HepG2 (cell line): ENCODE measurements around the gene C2orf76. TPM values are rescaled to one million over a fixed set of nuclear protein-coding genes. Genes with fewer than 3 reads are reported as not detected.

Experiments
- ATAC-seq: fragments of 200-7000 bp; cut with Tn5 transposase; 3 replicates; pipeline ENCODE4 v1.9.1; 2020; ENCODE audit warnings: mild to moderate bottlenecking, moderate library complexity
- BruUV-seq: library from RNA; stranded (reverse); fragments of 400-500 nt; replicated peaks from 2 replicates; lab custom pipeline; 2021; lab: Mats Ljungman, UMichigan
- CTCF ChIA-PET: fragments of 300-600 bp; formaldehyde crosslinking; extraction: SDS; loops from one replicate; lab custom pipeline; 2021; ENCODE audit warnings: low total read pairs, inconsistent platforms, low intra/inter-chr PET ratio; lab: Yijun Ruan, JAX
- POLR2A ChIA-PET: fragments of 350-600 bp; sonication (Branson Sonifier 250); formaldehyde crosslinking; loops from one replicate; lab custom pipeline; 2020; ENCODE audit warnings: antibody characterized with exemption, inconsistent platforms; lab: Yijun Ruan, JAX
- DNase-seq: peaks from one replicate; pipeline ENCODE4 v3.0.0-alpha.2; 2015; ENCODE audit warnings: low spot score
- FAIRE-seq: peaks from 3 replicates; lab custom pipeline; 2011; peaks lifted over from hg19 to GRCh38; lab: Jason Lieb, UNC
- H2AFZ ChIP-seq: one replicate; pipeline ENCODE4 v1.6.1; 2011; ENCODE audit warnings: low read length, inconsistent platforms
- H3K27ac ChIP-seq: fragments of 300-600 bp; 3 replicates; pipeline ENCODE4 v1.8.0; 2011; ENCODE audit warnings: mixed run types, mild to moderate bottlenecking, mixed read lengths, low read length, inconsistent platforms; ENCODE audit not compliant: insufficient read depth; ENCODE audit errors: extremely low read length
- H3K27me3 ChIP-seq, 2 experiments: fragments of 200-600 bp in 1 of 2; 2 replicates in 1 of 2; 3 replicates in 1 of 2; pipeline versions ENCODE4 v1.6.0 to v1.8.0; 2011; ENCODE audit warnings: low read length in 2 of 2, mild to moderate bottlenecking in 2 of 2, moderate library complexity in 2 of 2, inconsistent platforms in 1 of 2; ENCODE audit not compliant: insufficient read depth in 2 of 2, control insufficient read depth in 1 of 2
- H3K36me3 ChIP-seq, 2 experiments: fragments of 200-600 bp in 1 of 2; replicated peaks in 1 of 2; 2 replicates in 1 of 2; 3 replicates in 1 of 2; pipeline versions ENCODE4 v1.5.1 to v1.8.0; 2011; ENCODE audit warnings: low read length in 2 of 2, inconsistent platforms in 1 of 2; ENCODE audit not compliant: insufficient read depth in 2 of 2, control insufficient read depth in 1 of 2
- H3K4me1 ChIP-seq: 2 replicates; pipeline ENCODE4 v1.5.1; 2012; ENCODE audit warnings: low read length, inconsistent platforms; ENCODE audit not compliant: insufficient read depth
- H3K4me2 ChIP-seq: 2 replicates; pipeline ENCODE4 v1.6.0; 2011; ENCODE audit warnings: low read depth, low read length, inconsistent platforms
- H3K4me3 ChIP-seq, 3 experiments: fragments of 200-600 bp in 1 of 3; sonication (generic), shearing (Covaris generic) in 1 of 3; replicated peaks in 1 of 3; 2 replicates each; pipeline ENCODE4 v1.5.1; 2011 to 2016; ENCODE audit warnings: low read length in 3 of 3, inconsistent platforms in 2 of 3, low read depth in 2 of 3, mild to moderate bottlenecking in 2 of 3, control low read depth in 1 of 3, mixed read lengths in 1 of 3; ENCODE audit not compliant: insufficient read depth in 1 of 3
- H3K79me2 ChIP-seq: one replicate; pipeline ENCODE4 v1.6.1; 2011; ENCODE audit warnings: low read length, inconsistent platforms; ENCODE audit not compliant: insufficient read depth
- H3K9ac ChIP-seq: 2 replicates; pipeline ENCODE4 v1.6.0; 2011; ENCODE audit warnings: mild to moderate bottlenecking, low read depth, low read length, inconsistent platforms; ENCODE audit not compliant: insufficient read depth
- H3K9me3 ChIP-seq: 2 replicates; pipeline ENCODE4 v1.5.1; 2012; ENCODE audit warnings: mild to moderate bottlenecking, low read length
- H4K20me1 ChIP-seq: 2 replicates; pipeline ENCODE4 v1.6.0; 2011; ENCODE audit warnings: inconsistent platforms, mild to moderate bottlenecking, low read length, moderate library complexity; ENCODE audit not compliant: insufficient read depth
- ATF3 ChIP-seq: sonication (generic); formaldehyde crosslinking; IDR thresholded peaks from 2 replicates; pipeline ENCODE4 v1.4.0; 2020; ENCODE audit warnings: missing genetic modification reagents
- EHMT2 ChIP-seq: fragments of 200-600 bp; sonication (generic); IDR thresholded peaks from 2 replicates; pipeline ENCODE4 v1.7.0; 2017; ENCODE audit warnings: antibody characterized with exemption, low read depth, low read length, borderline replicate concordance
- MYPOP ChIP-seq: sonication (generic); formaldehyde crosslinking; IDR thresholded peaks from 2 replicates; pipeline ENCODE4 v1.8.1; 2023; ENCODE audit warnings: mild to moderate bottlenecking, moderate library complexity, missing genetic modification reagents
- NCOR1 ChIP-seq: fragments of 200-600 bp; sonication (generic); IDR thresholded peaks from 2 replicates; pipeline ENCODE4 v1.7.0; 2017; ENCODE audit warnings: antibody characterized with exemption, low read length, borderline replicate concordance
- NFYC ChIP-seq: IDR thresholded peaks from 2 replicates; pipeline ENCODE4 v1.6.1; 2016; ENCODE audit warnings: missing genetic modification reagents, missing compliant biosample characterization
- PITX1 ChIP-seq: sonication (generic); formaldehyde crosslinking; IDR thresholded peaks from 2 replicates; pipeline ENCODE4 v1.5.1; 2020; ENCODE audit warnings: mild to moderate bottlenecking, missing genetic modification reagents
- TCF7 ChIP-seq: sonication (generic); IDR thresholded peaks from 2 replicates; pipeline ENCODE4 v1.6.1; 2016; ENCODE audit warnings: antibody characterized with exemption, low read depth
- ZBTB2 ChIP-seq: sonication (generic); formaldehyde crosslinking; IDR thresholded peaks from 2 replicates; pipeline ENCODE4 v1.8.0; 2022; ENCODE audit warnings: low read depth, missing genetic modification reagents
- ZHX1 ChIP-seq: sonication (generic); formaldehyde crosslinking; IDR thresholded peaks from 2 replicates; pipeline ENCODE4 v1.8.1; 2022; ENCODE audit warnings: low read depth, mild to moderate bottlenecking, missing genetic modification reagents
- ZNF44 ChIP-seq: sonication (generic); formaldehyde crosslinking; IDR thresholded peaks from 2 replicates; pipeline ENCODE4 v1.5.1; 2020; ENCODE audit warnings: mild to moderate bottlenecking, missing genetic modification reagents
- ZNF790 ChIP-seq: sonication (generic); formaldehyde crosslinking; IDR thresholded peaks from 2 replicates; pipeline ENCODE4 v1.8.0; 2022; ENCODE audit warnings: missing genetic modification reagents, mild to moderate bottlenecking, borderline replicate concordance
- ZXDC ChIP-seq: sonication (generic); formaldehyde crosslinking; IDR thresholded peaks from 2 replicates; pipeline ENCODE4 v1.5.0; 2020; ENCODE audit warnings: mild to moderate bottlenecking, missing genetic modification reagents
- WGBS: methylation state at CpG from one replicate; pipeline ENCODE4 v1.1.6; 2017; ENCODE audit warnings: low lambda C conversion rate; 5-methylcytosine and 5-hydroxymethylcytosine counted together
- in situ Hi-C: cut with HindIII; loops from 2 replicates; pipeline ENCODE4 v1.10.0; 2017; ENCODE audit warnings: low pct_unique_long_range_greater_than_20kb; ENCODE audit not compliant: extremely low pct_ligation_motif_present
- intact Hi-C: fragments of 100-400 bp; cut with micrococcal nuclease; formaldehyde crosslinking; loops from one replicate; pipeline ENCODE4 v1.10.0; 2022; ENCODE audit not compliant: unreplicated experiment
- polyA plus RNA-seq, 8 experiments: library from polyadenylated mRNA; depleted of rRNA in 3 of 8; stranded (reverse) in 7 of 8; unstranded in 1 of 8; fragments of >200 nt; fragmentation: Illumina TruSeq in 4 of 8; extraction: Trizol in 4 of 8; gene quantifications; 2 replicates each; pipeline versions ENCODE4 v1.2.1 to v1.2.3, GENCODE V29; 2011 to 2016; ENCODE audit warnings: low read depth in 4 of 8, missing spikeins in 1 of 8, mixed read lengths in 1 of 8; ENCODE audit not compliant: insufficient read depth in 1 of 8
- total RNA-seq, 5 experiments: library from RNA; depleted of rRNA; stranded (reverse); fragments of >200 nt; fragmentation: Illumina TruSeq; extraction: Trizol; gene quantifications; 2 replicates each; pipeline ENCODE4 v1.2.3, GENCODE V29; 2016; ENCODE audit warnings: low read depth in 1 of 5
- TF ChIP-seq, protein P1 (sequence below): sonication (generic); formaldehyde crosslinking; IDR thresholded peaks from 2 replicates; pipeline ENCODE4 v1.4.0; 2020; ENCODE audit warnings: missing genetic modification reagents, borderline replicate concordance
- TF ChIP-seq, protein P2 (sequence below): sonication (generic); formaldehyde crosslinking; IDR thresholded peaks from 2 replicates; pipeline ENCODE4 v1.8.1; 2022; ENCODE audit warnings: mild to moderate bottlenecking, missing genetic modification reagents

Gene C2orf76
- total and polyA plus RNA-seq, 2 of the 13 experiments (the other 11 are each of a cell fraction or from before 2014, with no cell fraction given), result 7.7 to 8.5 TPM

DNA sequence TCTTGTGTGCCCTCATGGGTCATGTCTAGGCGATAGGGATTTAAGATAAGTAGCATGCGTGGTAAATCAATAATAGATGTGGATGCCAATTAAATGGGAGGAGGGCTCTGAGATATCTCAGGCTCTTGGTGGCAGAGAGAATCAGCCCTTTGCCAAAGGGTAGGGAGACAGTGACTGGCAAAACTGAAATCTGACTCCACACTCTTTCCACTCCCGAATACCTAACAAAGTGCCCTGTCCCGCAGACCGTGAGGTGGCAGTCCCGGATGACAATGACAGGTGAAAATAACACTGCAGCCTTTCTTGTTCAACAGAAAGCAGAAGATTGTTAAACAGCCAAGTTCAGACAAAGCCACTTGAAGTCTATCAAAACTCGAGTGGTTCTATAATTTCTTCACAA lies 47.0 kb downstream of the C2orf76 start:
- Histone ChIP-seq H3K79me2 (no peaks in the 10 kb centered on the region), H3K9ac (no peak overlapping the region), H3K27me3 (no peaks in the 10 kb centered on the region), H3K4me2 (no peak overlapping the region), H3K36me3 (no peaks in the 10 kb centered on the region), H2AFZ (no peak overlapping the region), H3K27ac (no peak overlapping the region), H3K9me3 (no peaks in the 10 kb centered on the region), H4K20me1 (no peaks in the 10 kb centered on the region), H3K4me3 (no peak overlapping the region), H3K4me1 (peaks cover 16% of the 10 kb centered on the region)
- CTCF ChIA-PET, result no interaction called here
- DNase-seq (no peak), FAIRE-seq (no peak), ATAC-seq (no peak)
- WGBS, result 71% methylated on average over 7 of the region's 7 CpGs
- no TSS peak for BruUV-seq
- POLR2A ChIA-PET, result no interaction called here
- in situ Hi-C loops (loop anchor here (10.0 kb wide), 1 partner anchor 435 kb away; no protein-coding TSS in a partner anchor), intact Hi-C loops (no loop called here)
- TF ChIP-seq ZBTB2 (CRISPR knock-in tag), result no peak
- TF ChIP-seq PITX1 (CRISPR knock-in tag), result no peak
- no peak for TF ChIP-seq ZNF44 (CRISPR knock-in tag)
- TF ChIP-seq, protein P1, sequence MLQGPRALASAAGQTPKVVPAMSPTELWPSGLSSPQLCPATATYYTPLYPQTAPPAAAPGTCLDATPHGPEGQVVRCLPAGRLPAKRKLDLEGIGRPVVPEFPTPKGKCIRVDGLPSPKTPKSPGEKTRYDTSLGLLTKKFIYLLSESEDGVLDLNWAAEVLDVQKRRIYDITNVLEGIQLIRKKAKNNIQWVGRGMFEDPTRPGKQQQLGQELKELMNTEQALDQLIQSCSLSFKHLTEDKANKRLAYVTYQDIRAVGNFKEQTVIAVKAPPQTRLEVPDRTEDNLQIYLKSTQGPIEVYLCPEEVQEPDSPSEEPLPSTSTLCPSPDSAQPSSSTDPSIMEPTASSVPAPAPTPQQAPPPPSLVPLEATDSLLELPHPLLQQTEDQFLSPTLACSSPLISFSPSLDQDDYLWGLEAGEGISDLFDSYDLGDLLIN (CRISPR knock-in tag), result no peak
- no peak for TF ChIP-seq ZNF790 (CRISPR knock-in tag)
- TF ChIP-seq MYPOP (CRISPR knock-in tag), result no peak
- no peak for TF ChIP-seq ATF3
- no peak for TF ChIP-seq ZXDC (CRISPR knock-in tag)
- no peak for TF ChIP-seq NCOR1
- TF ChIP-seq, protein P2, sequence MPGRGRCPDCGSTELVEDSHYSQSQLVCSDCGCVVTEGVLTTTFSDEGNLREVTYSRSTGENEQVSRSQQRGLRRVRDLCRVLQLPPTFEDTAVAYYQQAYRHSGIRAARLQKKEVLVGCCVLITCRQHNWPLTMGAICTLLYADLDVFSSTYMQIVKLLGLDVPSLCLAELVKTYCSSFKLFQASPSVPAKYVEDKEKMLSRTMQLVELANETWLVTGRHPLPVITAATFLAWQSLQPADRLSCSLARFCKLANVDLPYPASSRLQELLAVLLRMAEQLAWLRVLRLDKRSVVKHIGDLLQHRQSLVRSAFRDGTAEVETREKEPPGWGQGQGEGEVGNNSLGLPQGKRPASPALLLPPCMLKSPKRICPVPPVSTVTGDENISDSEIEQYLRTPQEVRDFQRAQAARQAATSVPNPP, result no peak
- no peak for TF ChIP-seq NFYC (CRISPR knock-in tag)
- no peak for TF ChIP-seq TCF7
- TF ChIP-seq ZHX1, result no peak
- no peak for TF ChIP-seq EHMT2
